ENCODE results near the gene INTS4.

INTS4 gene

GRCh38 chr11:78022397-78023396 lies 28.2 kb upstream of the INTS4 start, which contains the start of gene KCTD14:
TSS of gene KCTD14 (minus strand) at chr11:78023276. CDS start at chr11:78023249, 27 bp downstream.
- no peak within 1 kb of the TSS for H3K9ac ChIP-seq (ENCODE audit: low read depth, low read length, poor library complexity, severe bottlenecking)
- H3K4me3 ChIP-seq (ENCODE audit: low read length, poor library complexity, severe bottlenecking), result no peak within 1 kb of the TSS
- no peak within 1 kb of the TSS for H2AFZ ChIP-seq (ENCODE audit: low read length)
- H3K79me2 ChIP-seq (ENCODE audit: insufficient read depth, low read length), result no peaks in the 10 kb centered on the region
- H3K9me2 ChIP-seq (replicated peaks; ENCODE audit: low read depth, low read length), result no peaks in the 10 kb centered on the region
- H3K4me2 ChIP-seq (ENCODE audit: low read depth, low read length, poor library complexity, severe bottlenecking), result no peak within 1 kb of the TSS
- no peaks in the 10 kb centered on the region for H3K36me3 ChIP-seq (ENCODE audit: insufficient read depth, low read length)
- H3K27me3 ChIP-seq (ENCODE audit: insufficient read depth, low read length, poor library complexity, severe bottlenecking), result no peaks in the 10 kb centered on the region
- H4K20me1 ChIP-seq (ENCODE audit: insufficient read depth, low read length, poor library complexity, severe bottlenecking), result no peaks in the 10 kb centered on the region
- no peaks in the 10 kb centered on the region for H3K9me3 ChIP-seq (ENCODE audit: insufficient read depth, low read depth, low read length)
- no peaks in the 10 kb centered on the region for H3K4me1 ChIP-seq (ENCODE audit: insufficient read depth, low read length, poor library complexity, severe bottlenecking)
- TF ChIP-seq EZH2phosphoT487 (IDR thresholded peaks at IDR 0.05; ENCODE audit: borderline replicate concordance) (no peak), CTCF (conservative IDR thresholded peaks at IDR 0.05; ENCODE audit: low read length) (no peak)
- H3F3A ChIP-seq (ENCODE audit: low read depth), result no peaks in the 10 kb centered on the region

- H3K4me3 ChIP-seq (ENCODE audit: low read length, poor library complexity, severe bottlenecking), result no peak overlapping the region
- H4K20me1 ChIP-seq (ENCODE audit: insufficient read depth, low read length, poor library complexity, severe bottlenecking), result no peaks in the 10 kb centered on the region
- no peak overlapping the region for H3K4me2 ChIP-seq (ENCODE audit: low read depth, low read length, poor library complexity, severe bottlenecking)
- no peaks in the 10 kb centered on the region for H3K9me2 ChIP-seq (replicated peaks; ENCODE audit: low read depth, low read length)
- H3K36me3 ChIP-seq (ENCODE audit: insufficient read depth, low read length), result no peaks in the 10 kb centered on the region
- H3K9me3 ChIP-seq (ENCODE audit: insufficient read depth, low read depth, low read length), result no peaks in the 10 kb centered on the region
- H3F3A ChIP-seq (ENCODE audit: low read depth), result no peaks in the 10 kb centered on the region
- H2AFZ ChIP-seq (ENCODE audit: low read length), result no peak overlapping the region
- no peaks in the 10 kb centered on the region for H3K4me1 ChIP-seq (ENCODE audit: insufficient read depth, low read length, poor library complexity, severe bottlenecking)
- no peaks in the 10 kb centered on the region for H3K79me2 ChIP-seq (ENCODE audit: insufficient read depth, low read length)
- TF ChIP-seq EZH2phosphoT487 (IDR thresholded peaks at IDR 0.05; ENCODE audit: borderline replicate concordance) (no peak), CTCF (conservative IDR thresholded peaks at IDR 0.05; ENCODE audit: low read length) (no peak)
- H3K9ac ChIP-seq (ENCODE audit: low read depth, low read length, poor library complexity, severe bottlenecking), result no peak overlapping the region
- no peaks in the 10 kb centered on the region for H3K27me3 ChIP-seq (ENCODE audit: insufficient read depth, low read length, poor library complexity, severe bottlenecking)
Observed at GRCh38 chr11:78021611-78022010, 27.1 kb upstream of the INTS4 start.

- Histone ChIP-seq H2AFZ (ENCODE audit: low read length) (no peak overlapping the region), H3K9me2 (replicated peaks; ENCODE audit: low read depth, low read length) (no peaks in the 10 kb centered on the region), H3K36me3 (ENCODE audit: insufficient read depth, low read length) (no peaks in the 10 kb centered on the region), H3K4me3 (ENCODE audit: low read length, poor library complexity, severe bottlenecking) (no peak overlapping the region), H3K4me2 (ENCODE audit: low read depth, low read length, poor library complexity, severe bottlenecking) (no peak overlapping the region), H3K27me3 (ENCODE audit: insufficient read depth, low read length, poor library complexity, severe bottlenecking) (no peaks in the 10 kb centered on the region), H3K9ac (ENCODE audit: low read depth, low read length, poor library complexity, severe bottlenecking) (no peak overlapping the region), H3K9me3 (ENCODE audit: insufficient read depth, low read depth, low read length) (no peaks in the 10 kb centered on the region), H3K4me1 (ENCODE audit: insufficient read depth, low read length, poor library complexity, severe bottlenecking) (no peaks in the 10 kb centered on the region), H4K20me1 (ENCODE audit: insufficient read depth, low read length, poor library complexity, severe bottlenecking) (no peaks in the 10 kb centered on the region), H3F3A (ENCODE audit: low read depth) (no peaks in the 10 kb centered on the region), H3K79me2 (ENCODE audit: insufficient read depth, low read length) (no peaks in the 10 kb centered on the region)
- TF ChIP-seq CTCF (conservative IDR thresholded peaks at IDR 0.05; ENCODE audit: low read length) (no peak), EZH2phosphoT487 (IDR thresholded peaks at IDR 0.05; ENCODE audit: borderline replicate concordance) (no peak)
Observed at GRCh38 chr11:78020246-78020645, 25.8 kb upstream of the INTS4 start.

All from Loucy (cell line).